Right lobe of liver (tissue), 6 donors: ENCODE measurements around the gene PRCC. TPM values are rescaled to one million over a fixed set of nuclear protein-coding genes. Genes with fewer than 3 reads are reported as not detected.

Source experiments
- ATAC-seq, 4 donors: fragments of 200-7000 bp; cut with Tn5 transposase; one replicate each; pipeline ENCODE4 v1.9.1; 2020; ENCODE audit warnings: mild to moderate bottlenecking in 4 of 4, moderate library complexity in 4 of 4
- DNase-seq, 3 donors: peaks; one replicate each; pipeline ENCODE4 v3.0.0-alpha.2; 2020
- H3K27ac ChIP-seq, 3 donors: fragments of 200-600 bp; one replicate each; pipeline ENCODE4 v1.8.0; 2022
- H3K27me3 ChIP-seq, 2 donors: fragments of 200-600 bp; one replicate each; pipeline ENCODE4 v1.8.0; 2022
- H3K36me3 ChIP-seq, 4 donors: fragments of 200-600 bp; sonication (generic) in 1 of 4; one replicate each; pipeline versions ENCODE4 v1.5.1 to v1.8.0; 2017 to 2022; ENCODE audit warnings: control low read depth in 1 of 4
- H3K4me1 ChIP-seq, 4 donors: fragments of 200-600 bp; sonication (generic) in 1 of 4; one replicate each; pipeline versions ENCODE4 v1.5.1 to v1.8.0; 2017 to 2022; ENCODE audit warnings: control low read depth in 1 of 4
- H3K4me3 ChIP-seq, 3 donors: fragments of 200-600 bp; one replicate each; pipeline ENCODE4 v1.8.0; 2022
- H3K9me3 ChIP-seq, 4 donors: fragments of 200-600 bp; sonication (generic) in 1 of 4; one replicate each; pipeline versions ENCODE4 v1.5.1 to v1.8.0; 2017 to 2022; ENCODE audit warnings: control low read depth in 1 of 4
- POLR2A ChIP-seq: fragments of 450-650 bp; IDR thresholded peaks from one replicate; pipeline ENCODE4 v1.6.1; 2017; ENCODE audit warnings: antibody characterized with exemption, mild to moderate bottlenecking
- WGBS: methylation state at CpG from one replicate; pipeline ENCODE4 v1.1.6; 2018; ENCODE audit warnings: low coverage, low lambda C conversion rate; ENCODE audit not compliant: insufficient coverage; ENCODE audit errors: missing lambda C conversion rate; 5-methylcytosine and 5-hydroxymethylcytosine counted together
- intact Hi-C, 2 donors: fragments of 100-400 bp; cut with DNase I; formaldehyde crosslinking; loops; one replicate each; pipeline versions ENCODE4 v1.11.2 to v1.14.1; 2022
- total RNA-seq, 6 experiments: library from RNA; depleted of rRNA in 2 of 6; stranded (reverse); fragments of >200 nt in 2 of 6; fragmentation: NEBNext Ultra II Directional in 3 of 6; extraction: Animal tissue kit (Norgen Biotek cat#: 25700) in 3 of 6; gene quantifications; one replicate each; pipeline versions ENCODE4 v1.1.0 to v1.2.4, GENCODE V29; 2016 to 2023
- TF ChIP-seq, protein P1 (sequence below), 4 donors: fragments of 200-600 bp in 3 of 4; fragments of 450-650 bp in 1 of 4; IDR thresholded peaks; one replicate each; pipeline versions ENCODE4 v1.5.1 to v1.8.0; 2016 to 2022; ENCODE audit warnings: antibody characterized with exemption in 4 of 4, mild to moderate bottlenecking in 2 of 4
- donor health status: DM: no; HTN: yes; CAD: no.
- donor health status: DM: no; HTN: no; CAD: no.
- donor health status: DM: no; HTN: no; CAD: no.
- donor health status: DM: no; HTN: yes; CAD: no.
- donor health status: DM: no; HTN: yes; CAD: no.

The PRCC gene
- total RNA-seq, 6 experiments from 2014 or later, result 17.4 to 23.4 (median 19.7) TPM

- Histone ChIP-seq H3K27me3 (no peaks in the 10 kb centered on the region), H3K4me3 (no peak overlapping the region), H3K4me1 (peaks cover 0 to 1% (median 0%) of the 10 kb centered on the region in 4 donors), H3K27ac (no peak overlapping the region), H3K36me3 (no peaks in the 10 kb centered on the region), H3K9me3 (no peaks in the 10 kb centered on the region)
- WGBS, result 81% methylated on average over 13 of the region's 16 CpGs
- intact Hi-C loops, result no loop called here
- no peak for DNase-seq
- no peak for ATAC-seq
- no peak for TF ChIP-seq POLR2A
- TF ChIP-seq, protein P1, sequence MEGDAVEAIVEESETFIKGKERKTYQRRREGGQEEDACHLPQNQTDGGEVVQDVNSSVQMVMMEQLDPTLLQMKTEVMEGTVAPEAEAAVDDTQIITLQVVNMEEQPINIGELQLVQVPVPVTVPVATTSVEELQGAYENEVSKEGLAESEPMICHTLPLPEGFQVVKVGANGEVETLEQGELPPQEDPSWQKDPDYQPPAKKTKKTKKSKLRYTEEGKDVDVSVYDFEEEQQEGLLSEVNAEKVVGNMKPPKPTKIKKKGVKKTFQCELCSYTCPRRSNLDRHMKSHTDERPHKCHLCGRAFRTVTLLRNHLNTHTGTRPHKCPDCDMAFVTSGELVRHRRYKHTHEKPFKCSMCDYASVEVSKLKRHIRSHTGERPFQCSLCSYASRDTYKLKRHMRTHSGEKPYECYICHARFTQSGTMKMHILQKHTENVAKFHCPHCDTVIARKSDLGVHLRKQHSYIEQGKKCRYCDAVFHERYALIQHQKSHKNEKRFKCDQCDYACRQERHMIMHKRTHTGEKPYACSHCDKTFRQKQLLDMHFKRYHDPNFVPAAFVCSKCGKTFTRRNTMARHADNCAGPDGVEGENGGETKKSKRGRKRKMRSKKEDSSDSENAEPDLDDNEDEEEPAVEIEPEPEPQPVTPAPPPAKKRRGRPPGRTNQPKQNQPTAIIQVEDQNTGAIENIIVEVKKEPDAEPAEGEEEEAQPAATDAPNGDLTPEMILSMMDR (IDR thresholded peaks at IDR 0.05), result no peak
Measured at GRCh38 chr1:156808186-156809030, 41.1 kb downstream of the PRCC start.

DNA sequence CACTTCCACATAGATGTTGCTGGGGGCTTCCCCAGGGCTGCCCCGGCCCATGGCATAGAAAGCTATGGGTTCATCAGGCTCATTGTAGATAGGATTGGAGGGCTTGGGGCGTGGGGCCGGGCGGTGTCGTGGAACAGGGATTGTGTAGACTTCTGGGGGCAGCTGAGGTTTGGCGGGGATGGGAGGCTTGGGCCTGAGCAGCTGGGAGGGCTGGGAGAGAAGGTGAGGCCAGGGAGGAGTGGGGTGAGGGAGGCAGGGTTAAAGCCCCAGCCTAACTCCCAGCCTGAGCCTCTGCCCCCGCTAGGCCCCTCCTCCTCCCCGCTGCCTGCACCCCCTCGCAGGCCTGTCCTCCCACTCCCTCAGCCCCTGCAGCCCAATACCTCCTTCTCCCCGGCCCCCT lies 41.9 kb downstream of the PRCC start:
- Histone ChIP-seq H3K36me3 (no peaks in the 10 kb centered on the region), H3K27me3 (no peaks in the 10 kb centered on the region), H3K27ac (no peak overlapping the region), H3K4me1 (peaks cover 0 to 10% (median 0%) of the 10 kb centered on the region in 4 donors), H3K4me3 (no peak overlapping the region), H3K9me3 (no peaks in the 10 kb centered on the region)
- ATAC-seq (no peak), DNase-seq (no peak)
- intact Hi-C loops, result no loop called here
- TF ChIP-seq, protein P1 (IDR thresholded peaks at IDR 0.05), result no peak
- no peak for TF ChIP-seq POLR2A
- 97% methylated on average over 5 of the region's 10 CpGs for WGBS

- 84% methylated on average over 6 of the region's 7 CpGs for WGBS
- no peak overlapping the region for H3K27ac ChIP-seq
- intact Hi-C loops, result no loop called here
- H3K4me3 ChIP-seq, result no peak overlapping the region
- H3K4me1 ChIP-seq, result peaks cover 0 to 11% (median 0%) of the 10 kb centered on the region in 4 donors
- no peaks in the 10 kb centered on the region for H3K27me3 ChIP-seq
- TF ChIP-seq, protein P1 (IDR thresholded peaks at IDR 0.05), result no peak
- TF ChIP-seq POLR2A, result no peak
- no peak for DNase-seq
- no peaks in the 10 kb centered on the region for H3K36me3 ChIP-seq
- ATAC-seq, result no peak
- H3K9me3 ChIP-seq, result no peaks in the 10 kb centered on the region
Measured at GRCh38 chr1:156809711-156810366, 42.5 kb downstream of the PRCC start.

- no peak overlapping the region for H3K27ac ChIP-seq
- no peak for DNase-seq
- intact Hi-C loops, result no loop called here
- H3K4me1 ChIP-seq, result peaks cover 0 to 11% (median 0%) of the 10 kb centered on the region in 4 donors
- no peaks in the 10 kb centered on the region for H3K9me3 ChIP-seq
- H3K4me3 ChIP-seq, result no peak overlapping the region
- WGBS, result 57% methylated on average over 4 of the region's 4 CpGs
- TF ChIP-seq, protein P1 (IDR thresholded peaks at IDR 0.05), result no peak
- TF ChIP-seq POLR2A, result no peak
- no peak for ATAC-seq
- H3K27me3 ChIP-seq, result no peaks in the 10 kb centered on the region
- H3K36me3 ChIP-seq, result no peaks in the 10 kb centered on the region
Measured at GRCh38 chr1:156811168-156811567, 43.8 kb downstream of the PRCC start.
